ENCODE results near the gene MSRB1. TPM values are rescaled to one million over a fixed set of nuclear protein-coding genes. Genes with fewer than 3 reads are reported as not detected.

The MSRB1 gene
- total RNA-seq, 1 experiment from 2014 or later, result 25.7 TPM

- CTCF ChIA-PET, result no interaction called here
- H2AFZ ChIP-seq (ENCODE audit: low read length), result no peak overlapping the region
Observed at GRCh38 chr16:1976951-1977874, 34.2 kb upstream of the MSRB1 start.

GRCh38 chr16:1976216-1976520, 33.2 kb upstream of the MSRB1 start:
- intact Hi-C loops (cut with micrococcal nuclease), result no loop called here
- peaks cover 21% of the 10 kb centered on the region for H3K79me2 ChIP-seq (ENCODE audit: low read length)
- no peaks in the 10 kb centered on the region for H3K9me2 ChIP-seq (replicated peaks; ENCODE audit: low read length)
- no peak overlapping the region for H3K4me2 ChIP-seq (ENCODE audit: low read length)
- DNase-seq (no peak), ATAC-seq (no peak)
- no peaks in the 10 kb centered on the region for H3F3A ChIP-seq (ENCODE audit: low read length, unreplicated experiment)
- no peaks in the 10 kb centered on the region for H4K20me1 ChIP-seq (ENCODE audit: low read length)
- H3K4me3 ChIP-seq (ENCODE audit: low read length), result no peak overlapping the region
- no peak overlapping the region for H3K27ac ChIP-seq (ENCODE audit: low read length)
- POLR2A ChIA-PET (ENCODE audit: unreplicated experiment), result no interaction called here
- no peaks in the 10 kb centered on the region for H3K27me3 ChIP-seq (ENCODE audit: low read length)
- no peak for TF ChIP-seq EZH2phosphoT487 (IDR thresholded peaks at IDR 0.05; ENCODE audit: borderline replicate concordance, low read length)
- TF ChIP-seq CTCF (conservative IDR thresholded peaks at IDR 0.05; ENCODE audit: low read depth, low read length), result no peak
- TF ChIP-seq EZH2 (IDR thresholded peaks at IDR 0.05; ENCODE audit: low read length, unreplicated experiment), result no peak
- H3K36me3 ChIP-seq (ENCODE audit: low read depth, low read length), result no peaks in the 10 kb centered on the region
- BruUV-seq (replicated peaks), result no TSS peak
- no peaks in the 10 kb centered on the region for H3K9me3 ChIP-seq (ENCODE audit: low read length)
- CTCF ChIA-PET, result no interaction called here
- no peak overlapping the region for H3K9ac ChIP-seq (ENCODE audit: low read length)
- H2AFZ ChIP-seq (ENCODE audit: low read length), result no peak overlapping the region
- peaks cover 20% of the 10 kb centered on the region for H3K4me1 ChIP-seq (ENCODE audit: insufficient read depth, low read length)

More at GRCh38 chr16:1976951-1977874, 34.2 kb upstream of the MSRB1 start:
- Histone ChIP-seq H3K9me3 (ENCODE audit: low read length) (no peaks in the 10 kb centered on the region), H3K36me3 (ENCODE audit: low read depth, low read length) (no peaks in the 10 kb centered on the region), H3K27ac (ENCODE audit: low read length) (no peak overlapping the region), H3K4me3 (ENCODE audit: low read length) (no peak overlapping the region), H3K27me3 (ENCODE audit: low read length) (no peaks in the 10 kb centered on the region), H3K9ac (ENCODE audit: low read length) (no peak overlapping the region), H3K4me2 (ENCODE audit: low read length) (no peak overlapping the region), H4K20me1 (ENCODE audit: low read length) (no peaks in the 10 kb centered on the region), H3K79me2 (ENCODE audit: low read length) (peaks cover 17% of the 10 kb centered on the region), H3F3A (ENCODE audit: low read length, unreplicated experiment) (no peaks in the 10 kb centered on the region), H3K4me1 (ENCODE audit: insufficient read depth, low read length) (peaks cover 26% of the 10 kb centered on the region), H3K9me2 (replicated peaks; ENCODE audit: low read length) (no peaks in the 10 kb centered on the region)
- BruUV-seq (replicated peaks), result no TSS peak
- intact Hi-C loops (cut with micrococcal nuclease), result no loop called here
- ATAC-seq (no peak), DNase-seq (no peak)
- POLR2A ChIA-PET (ENCODE audit: unreplicated experiment), result no interaction called here
- TF ChIP-seq CTCF (conservative IDR thresholded peaks at IDR 0.05; ENCODE audit: low read depth, low read length) (no peak), EZH2 (IDR thresholded peaks at IDR 0.05; ENCODE audit: low read length, unreplicated experiment) (no peak), EZH2phosphoT487 (IDR thresholded peaks at IDR 0.05; ENCODE audit: borderline replicate concordance, low read length) (no peak)

Data from PC-3 (cell line).